GM19452 (cell line): ENCODE results near the gene PFN1.
A peak's percentile ranks its signal among the peaks of the same experiment; 100 is the strongest.

Experiments
- ATAC-seq: cut with Tn5 transposase; IDR thresholded peaks from one replicate; pipeline ENCODE4 v1.9.1; 2021; ENCODE audit not compliant: unreplicated experiment

Gene PFN1

DNA sequence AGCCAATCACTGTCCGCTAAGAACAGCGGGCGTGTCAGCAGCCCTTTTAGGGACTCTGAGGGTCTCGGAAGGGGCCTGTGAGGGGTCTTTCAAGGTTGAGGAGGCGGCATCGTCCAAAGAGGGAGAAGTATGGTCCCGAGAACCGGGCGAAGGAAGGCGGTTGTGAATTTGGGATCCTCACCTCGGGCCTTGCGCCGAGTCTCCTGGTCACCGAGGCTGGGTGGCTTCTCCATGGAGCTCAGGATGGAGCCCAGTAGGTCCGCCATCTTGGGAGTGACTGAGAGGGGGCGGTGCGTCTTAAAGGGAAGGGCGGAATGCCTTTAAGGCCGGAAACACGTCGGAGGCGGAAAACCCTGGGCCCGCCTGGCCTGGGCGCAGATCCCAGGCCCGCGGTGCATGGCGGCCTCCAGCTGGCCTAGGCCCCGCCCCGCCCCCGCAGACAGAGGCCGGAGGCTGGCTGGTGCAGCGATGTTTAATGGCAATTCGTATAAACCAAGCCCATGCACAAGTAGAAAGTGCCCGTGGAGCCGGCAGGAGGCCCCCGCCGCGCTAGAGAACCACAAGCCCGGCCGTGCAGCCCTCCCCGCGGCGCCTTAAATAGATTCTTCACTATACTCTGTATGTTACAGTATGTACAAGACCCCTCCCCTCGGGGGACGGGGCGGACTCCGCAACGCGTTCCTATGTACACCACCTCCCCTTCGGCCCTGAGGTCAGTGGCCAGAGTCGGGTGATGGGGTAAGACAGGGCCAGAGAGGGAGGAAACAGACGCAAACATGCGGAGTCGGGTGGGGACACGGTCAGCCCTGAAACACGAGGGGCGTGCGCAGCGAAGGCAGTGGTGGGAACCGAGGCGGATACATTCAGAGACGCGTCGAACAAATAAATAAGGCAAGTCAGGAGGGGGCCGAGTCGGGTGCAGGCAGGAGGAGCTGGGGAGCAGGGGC is 19.5 kb upstream of the PFN1 start, which contains the start of gene SPAG7:
TSS of gene SPAG7 (minus strand) at position 279 of the 947 bp plus-strand sequence. CDS start at position 266, 13 bp downstream.
- ATAC-seq, result peak; percentile 56

DNA sequence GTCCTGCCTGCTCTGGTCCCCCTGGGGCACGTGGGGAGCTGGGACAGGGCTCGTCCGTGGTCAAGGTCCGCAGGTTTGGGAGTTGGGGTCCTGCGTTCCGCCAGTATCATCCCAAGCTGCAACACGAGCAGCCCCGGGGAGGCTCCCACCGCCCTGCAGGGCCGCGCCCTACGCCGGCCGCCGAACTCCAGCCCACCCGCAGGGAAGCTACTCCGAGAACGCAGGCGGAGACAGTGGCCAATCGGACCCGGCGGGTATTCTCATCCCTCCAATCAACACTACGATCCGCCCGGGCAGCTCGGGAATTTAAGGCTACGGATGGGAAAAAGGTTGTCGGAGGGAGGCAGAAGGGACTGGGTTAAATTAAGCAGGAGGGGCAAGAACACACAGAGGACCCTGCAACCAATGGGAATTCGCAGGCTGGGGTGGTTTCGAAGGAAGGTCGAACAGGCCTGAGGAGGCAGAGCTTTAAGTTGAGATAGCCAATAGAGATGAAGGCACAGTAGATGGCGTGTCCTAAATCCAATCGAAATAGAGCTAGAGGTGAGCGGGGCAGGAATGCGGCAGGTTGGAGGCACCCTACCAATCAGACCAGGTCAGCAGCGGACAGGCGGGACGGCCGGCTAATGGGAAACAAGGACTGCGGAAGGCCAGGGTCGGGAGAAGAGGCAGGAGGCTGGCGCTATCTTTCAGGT is 18.7 kb upstream of the PFN1 start:
- ATAC-seq, result peak; percentile 86

DNA sequence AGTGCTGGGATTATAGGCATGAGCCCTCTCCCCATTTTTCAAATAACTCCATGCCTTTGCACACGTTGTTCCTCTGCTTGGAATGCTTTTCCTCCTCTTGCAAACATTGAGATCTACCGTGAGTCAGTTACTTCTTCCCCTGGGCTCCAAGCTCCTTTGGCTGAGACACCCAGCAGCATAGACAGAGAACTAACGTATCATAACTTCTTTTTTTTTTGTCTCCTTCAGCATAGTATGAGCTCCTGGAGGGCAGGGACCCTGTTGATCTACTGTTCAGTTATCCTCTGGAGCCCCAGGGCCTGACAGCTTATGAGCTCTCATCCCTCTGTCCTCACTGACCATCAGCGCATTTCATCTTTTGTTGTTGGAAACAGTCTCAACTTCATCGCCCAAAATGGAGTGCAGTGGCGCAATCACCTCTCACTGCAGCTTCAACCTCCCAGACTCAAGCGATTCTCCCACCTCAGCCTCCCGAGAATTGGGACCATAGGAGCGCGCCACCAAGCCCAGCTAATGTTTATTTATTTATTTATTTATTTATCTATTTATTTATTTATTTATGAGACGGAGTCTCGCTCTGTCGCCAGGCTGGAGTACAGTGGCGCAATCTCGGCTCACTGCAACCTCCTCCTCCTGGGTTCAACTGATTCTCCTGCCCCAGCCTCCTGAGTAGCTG is 17.1 kb upstream of the PFN1 start:
- ATAC-seq, result no peak

- no peak for ATAC-seq
These were observed 12.1 kb upstream of the PFN1 start for GRCh38 chr17:4960279-4960922.

- ATAC-seq, result no peak
These were observed 11.1 kb upstream of the PFN1 start for GRCh38 chr17:4959261-4959965.

- ATAC-seq, result no peak
These were observed 9.8 kb upstream of the PFN1 start for GRCh38 chr17:4958102-4958501.

DNA sequence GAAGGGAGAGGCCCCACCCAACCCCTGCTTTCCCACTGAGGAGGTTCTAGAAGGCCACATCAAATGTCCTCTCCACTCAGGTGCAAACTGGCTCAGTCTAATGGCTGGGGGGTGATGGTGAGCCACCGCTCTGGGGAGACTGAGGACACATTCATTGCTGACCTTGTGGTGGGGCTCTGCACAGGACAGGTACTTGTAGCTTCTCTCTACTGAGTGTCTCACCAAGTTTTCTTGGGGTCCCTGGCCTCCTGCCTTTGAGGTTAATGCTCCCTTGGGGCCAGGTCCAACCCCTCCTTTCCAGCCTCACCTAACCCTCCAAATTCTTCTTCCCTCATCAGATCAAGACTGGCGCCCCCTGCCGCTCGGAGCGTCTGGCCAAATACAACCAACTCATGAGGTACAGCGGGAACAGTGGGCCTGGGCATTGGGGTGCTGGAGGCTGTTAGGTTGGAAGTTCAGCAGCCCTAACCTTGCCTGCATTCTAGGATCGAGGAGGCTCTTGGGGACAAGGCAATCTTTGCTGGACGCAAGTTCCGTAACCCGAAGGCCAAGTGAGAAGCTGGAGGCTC is 8.2 kb upstream of the PFN1 start:
- no peak for ATAC-seq

- ATAC-seq, result no peak
These were observed 6.8 kb upstream of the PFN1 start for GRCh38 chr17:4955091-4955490.

DNA sequence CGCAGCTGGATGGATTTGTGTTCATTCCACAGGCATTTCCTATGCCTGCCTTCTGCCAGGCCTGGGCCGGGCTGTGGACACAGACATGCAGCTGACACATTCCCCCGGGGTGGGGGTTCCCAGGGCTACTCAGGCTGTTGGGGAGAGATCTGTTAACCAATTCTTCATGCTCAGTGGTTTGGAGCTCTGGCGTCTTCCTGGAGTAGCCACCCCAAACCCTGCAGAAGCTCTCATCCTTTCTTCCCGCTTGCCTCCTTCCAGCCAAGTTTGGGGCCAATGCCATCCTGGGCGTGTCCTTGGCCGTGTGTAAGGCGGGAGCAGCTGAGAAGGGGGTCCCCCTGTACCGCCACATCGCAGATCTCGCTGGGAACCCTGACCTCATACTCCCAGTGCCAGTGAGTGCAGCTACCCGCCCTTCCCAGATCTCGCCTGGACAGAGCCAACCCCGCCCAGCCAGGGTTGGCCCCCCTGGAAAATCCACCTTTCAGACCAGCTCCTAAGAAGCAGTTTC is 5.2 kb upstream of the PFN1 start:
- ATAC-seq, result no peak

DNA sequence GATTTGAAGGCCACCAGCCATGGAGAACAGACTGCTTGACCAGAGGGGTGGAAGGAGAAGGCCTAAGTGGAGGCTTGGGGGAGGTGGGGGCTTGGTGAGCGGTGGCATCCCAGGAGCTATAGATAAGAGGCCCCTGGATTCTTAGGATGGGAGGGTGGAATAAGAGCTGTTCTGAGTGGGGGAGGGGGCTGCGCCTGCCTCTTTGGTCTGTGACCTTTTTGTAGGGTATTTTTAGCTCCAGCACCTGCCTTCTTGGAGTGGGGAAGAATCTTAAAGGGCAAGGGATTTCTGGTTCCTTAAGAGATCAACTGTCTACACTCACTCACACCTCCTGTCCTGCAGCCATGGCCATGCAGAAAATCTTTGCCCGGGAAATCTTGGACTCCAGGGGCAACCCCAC is 3.2 kb upstream of the PFN1 start:
- ATAC-seq, result no peak

DNA sequence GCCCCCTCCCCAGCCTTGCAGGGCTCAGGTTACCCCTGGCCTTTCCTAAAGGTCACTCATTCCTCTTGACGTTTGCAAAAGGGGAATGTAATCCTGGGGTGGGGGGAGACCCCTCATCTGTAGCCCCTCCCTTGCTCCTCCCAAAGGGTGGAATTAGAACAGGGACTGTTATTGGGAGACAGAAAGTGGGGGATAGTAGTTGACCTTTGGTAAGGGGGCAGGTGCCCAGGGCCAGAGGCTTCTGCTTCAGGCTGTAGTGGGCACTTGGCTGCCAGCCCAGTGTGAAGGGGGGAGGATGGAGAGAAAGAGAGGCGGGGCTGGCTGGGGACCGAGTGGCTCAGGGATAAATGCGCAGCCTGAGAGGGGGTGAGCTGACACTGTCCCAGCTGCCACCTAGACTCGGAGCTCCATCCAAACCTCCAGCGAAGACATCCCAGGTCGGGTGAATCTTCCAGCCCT is 2.4 kb upstream of the PFN1 start, which contains the start of gene ENO3:
TSS of gene ENO3 (plus strand) at position 374 of the 459 bp plus-strand sequence. CDS start 711 bp downstream, outside the sequence.
- no peak for ATAC-seq

DNA sequence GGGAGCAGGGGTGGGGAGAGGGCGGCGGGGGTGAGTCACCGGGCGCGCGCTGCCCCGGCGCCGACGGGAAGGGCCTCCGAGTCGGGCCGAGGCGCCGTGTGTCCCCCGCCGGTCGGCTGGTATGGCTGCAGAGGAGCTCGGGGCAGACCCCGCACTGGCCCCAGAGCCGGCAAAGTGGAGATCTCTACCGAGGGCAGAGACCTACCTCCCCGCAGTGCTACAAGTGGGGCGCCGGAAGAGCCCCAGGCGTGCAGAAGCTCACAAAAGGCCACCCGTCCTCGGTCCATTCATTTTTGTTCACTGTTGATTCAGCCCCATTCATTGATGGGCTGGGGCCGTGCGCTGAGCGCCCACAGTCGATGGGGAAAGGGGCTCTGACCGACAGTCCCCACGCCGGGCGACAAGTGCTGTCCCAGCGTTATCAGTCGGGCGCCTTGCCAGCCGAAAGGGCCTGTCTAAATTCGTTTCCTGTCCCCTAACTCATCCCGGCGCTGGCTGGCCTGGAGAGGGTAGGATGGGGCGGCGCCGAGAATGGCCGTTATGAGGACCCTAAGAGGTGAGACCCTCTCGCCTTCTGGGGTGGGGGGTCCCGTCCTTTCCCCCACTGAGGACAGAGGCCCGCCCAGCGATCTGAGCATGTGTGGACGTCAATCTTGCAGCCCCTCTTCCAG is 1.9 kb upstream of the PFN1 start:
- ATAC-seq, result no peak

DNA sequence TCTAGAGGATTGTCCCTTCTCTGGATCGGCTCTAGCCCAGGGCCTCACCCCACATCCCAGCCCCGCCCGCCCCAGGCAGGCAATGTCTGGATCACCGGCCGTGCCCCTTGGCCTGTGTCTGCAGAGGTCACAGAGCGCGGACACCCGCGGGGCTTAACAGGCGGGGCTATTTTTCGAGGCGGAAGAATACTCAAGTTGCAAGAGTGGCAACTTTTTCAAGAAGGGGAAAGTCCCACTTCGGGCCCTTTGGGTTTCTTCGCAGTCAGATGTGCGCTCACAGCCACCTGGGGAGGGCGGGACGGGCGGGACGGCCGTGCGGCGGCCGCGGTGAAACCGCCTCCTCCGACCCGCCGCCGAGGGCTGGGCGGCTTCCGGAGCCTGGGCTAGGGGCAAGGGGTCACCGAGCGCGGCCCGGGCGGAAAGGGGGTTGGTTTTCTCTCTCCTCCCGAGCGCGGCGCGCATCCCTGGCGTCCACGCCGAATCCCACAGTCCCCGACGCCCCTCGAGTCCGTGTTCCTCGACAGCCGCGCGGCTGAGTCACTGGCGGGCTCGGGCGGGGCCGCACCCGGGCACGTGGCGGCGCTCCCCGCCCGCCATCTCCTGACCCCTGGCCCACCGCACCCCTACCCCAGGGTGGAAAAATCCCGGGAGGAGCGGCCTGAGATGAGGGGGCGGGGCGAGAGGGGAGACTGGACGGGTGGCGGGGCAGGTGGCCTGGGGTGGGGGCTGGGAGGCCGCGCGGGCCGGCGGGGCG is 1.2 kb upstream of the PFN1 start:
- ATAC-seq, result no peak

GRCh38 chr17:4948931-4949320 is 596 bp upstream of the PFN1 start:
- no peak for ATAC-seq

- ATAC-seq, result no peak
These were observed 742 bp downstream of the PFN1 start for GRCh38 chr17:4947411-4948165.

GRCh38 chr17:4947010-4947410 is 1.3 kb downstream of the PFN1 start:
- ATAC-seq, result no peak

- ATAC-seq, result no peak
These were observed 1.9 kb downstream of the PFN1 start for GRCh38 chr17:4946312-4946976.
